MM.1S (cell line): ENCODE results near the gene CELF2.

Source experiments
- DNase-seq: peaks from one replicate; pipeline ENCODE4 v3.0.0-alpha.2; 2015
- H2AFZ ChIP-seq: fragments of 300-600 bp; sonication (generic); 2 replicates; pipeline ENCODE4 v1.6.0; 2016; ENCODE audit warnings: antibody characterized with exemption, low read length
- H3F3A ChIP-seq: fragments of 300-600 bp; sonication (generic); 2 replicates; pipeline ENCODE4 v1.6.1; 2016; ENCODE audit warnings: mild to moderate bottlenecking, antibody characterized with exemption, low read length, moderate library complexity, mixed read lengths; ENCODE audit not compliant: insufficient read depth
- H3K27ac ChIP-seq: fragments of 300-600 bp; sonication (generic); 2 replicates; pipeline ENCODE4 v1.5.1; 2016; ENCODE audit warnings: mild to moderate bottlenecking, low read length
- H3K27me3 ChIP-seq: fragments of 300-600 bp; sonication (generic); replicated peaks from 2 replicates; pipeline ENCODE4 v1.6.0; 2016; ENCODE audit warnings: low read length; ENCODE audit not compliant: insufficient read depth
- H3K36me3 ChIP-seq: fragments of 300-600 bp; sonication (generic); replicated peaks from 2 replicates; pipeline ENCODE4 v1.6.1; 2016; ENCODE audit warnings: mild to moderate bottlenecking, low read length, mixed read lengths; ENCODE audit not compliant: insufficient read depth
- H3K4me1 ChIP-seq: fragments of 300-600 bp; sonication (generic); 2 replicates; pipeline ENCODE4 v1.6.1; 2016; ENCODE audit warnings: low read length, mixed read lengths
- H3K4me2 ChIP-seq: fragments of 300-600 bp; sonication (generic); 2 replicates; pipeline ENCODE4 v1.6.0; 2016; ENCODE audit warnings: low read depth, low read length
- H3K4me3 ChIP-seq: fragments of 300-600 bp; sonication (generic); 2 replicates; pipeline ENCODE4 v1.5.1; 2016; ENCODE audit warnings: low read length, mixed read lengths
- H3K79me2 ChIP-seq: fragments of 300-600 bp; sonication (generic); 2 replicates; pipeline ENCODE4 v1.6.1; 2016; ENCODE audit warnings: mixed run types, low read length, mixed read lengths
- H3K9ac ChIP-seq: fragments of 300-600 bp; sonication (generic); 2 replicates; pipeline ENCODE4 v1.6.1; 2016; ENCODE audit warnings: low read length, mixed read lengths
- H3K9me2 ChIP-seq: fragments of 300-600 bp; sonication (generic); replicated peaks from 2 replicates; pipeline ENCODE4 v1.6.1; 2016; ENCODE audit warnings: mild to moderate bottlenecking, low read length, mixed read lengths; ENCODE audit not compliant: insufficient read depth
- H3K9me3 ChIP-seq: fragments of 300-600 bp; sonication (generic); replicated peaks from 2 replicates; pipeline ENCODE4 v1.6.1; 2016; ENCODE audit warnings: mild to moderate bottlenecking, low read length, mixed read lengths; ENCODE audit not compliant: insufficient read depth
- H4K20me1 ChIP-seq: fragments of 300-600 bp; sonication (generic); 2 replicates; pipeline ENCODE4 v1.6.1; 2016; ENCODE audit warnings: mild to moderate bottlenecking, low read length, moderate library complexity, mixed read lengths; ENCODE audit not compliant: insufficient read depth
- EZH2 ChIP-seq: fragments of 300-600 bp; sonication (generic); optimal IDR thresholded peaks from 2 replicates; pipeline ENCODE3; 2017; ENCODE audit warnings: low read depth, mild to moderate bottlenecking, antibody characterized with exemption, low read length, mixed read lengths
- EZH2phosphoT487 ChIP-seq: fragments of 300-600 bp; sonication (generic); IDR thresholded peaks from 2 replicates; pipeline ENCODE4 v1.6.1; 2018; ENCODE audit warnings: antibody characterized with exemption, low read length
- TF ChIP-seq, protein P1 (sequence below): fragments of 300-600 bp; sonication (generic); IDR thresholded peaks from 2 replicates; pipeline ENCODE4 v1.5.1; 2016; ENCODE audit warnings: antibody characterized with exemption, low read length, mixed read lengths

Gene CELF2

DNA sequence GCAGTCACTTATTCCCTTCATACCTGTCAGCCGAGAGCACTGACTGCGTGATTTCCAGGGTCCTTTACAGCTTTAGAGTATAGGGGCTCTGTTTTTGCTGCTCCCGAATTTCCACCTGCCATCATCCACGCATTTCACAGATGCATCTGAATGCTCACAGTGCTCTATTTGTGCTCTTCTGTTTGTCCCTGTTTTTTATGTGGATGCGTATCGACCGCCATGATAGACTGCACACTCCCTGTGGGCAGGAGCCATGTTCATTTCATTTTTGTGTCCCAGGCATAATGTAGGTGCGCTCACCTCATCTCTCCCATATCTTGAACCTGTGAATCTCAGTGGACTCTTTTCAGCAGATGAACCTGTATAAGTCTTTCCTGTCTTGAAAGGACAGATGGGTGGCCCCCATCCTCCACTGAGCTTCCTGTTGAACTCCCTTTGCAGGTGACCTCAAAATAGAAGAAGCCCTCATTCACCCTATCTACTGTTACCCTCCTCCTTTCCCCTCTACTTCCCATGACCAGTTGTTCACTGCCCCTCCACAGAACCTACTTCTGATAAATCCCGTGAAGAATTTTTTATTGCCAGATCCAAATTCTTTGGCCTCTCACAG lies 228.4 kb downstream of the CELF2 start:
- Histone ChIP-seq H3F3A (peaks cover 93% of the 10 kb centered on the region), H3K4me3 (peak overlapping the region; percentile 21), H3K27ac (peak overlapping the region; percentile 99), H3K9me3 (no peaks in the 10 kb centered on the region), H3K4me1 (peaks cover 96% of the 10 kb centered on the region), H3K9me2 (no peaks in the 10 kb centered on the region), H3K36me3 (peaks cover 11% of the 10 kb centered on the region; the same call in 1 of the 2 replicates), H4K20me1 (no peaks in the 10 kb centered on the region), H3K4me2 (peak overlapping the region; percentile 41), H3K9ac (peak overlapping the region; percentile 77), H3K79me2 (peaks cover 100% of the 10 kb centered on the region), H3K27me3 (no peaks in the 10 kb centered on the region), H2AFZ (no peak overlapping the region)
- peak; percentile 42 for DNase-seq
- no peak for TF ChIP-seq EZH2phosphoT487
- TF ChIP-seq EZH2: no peak
- TF ChIP-seq, protein P1, sequence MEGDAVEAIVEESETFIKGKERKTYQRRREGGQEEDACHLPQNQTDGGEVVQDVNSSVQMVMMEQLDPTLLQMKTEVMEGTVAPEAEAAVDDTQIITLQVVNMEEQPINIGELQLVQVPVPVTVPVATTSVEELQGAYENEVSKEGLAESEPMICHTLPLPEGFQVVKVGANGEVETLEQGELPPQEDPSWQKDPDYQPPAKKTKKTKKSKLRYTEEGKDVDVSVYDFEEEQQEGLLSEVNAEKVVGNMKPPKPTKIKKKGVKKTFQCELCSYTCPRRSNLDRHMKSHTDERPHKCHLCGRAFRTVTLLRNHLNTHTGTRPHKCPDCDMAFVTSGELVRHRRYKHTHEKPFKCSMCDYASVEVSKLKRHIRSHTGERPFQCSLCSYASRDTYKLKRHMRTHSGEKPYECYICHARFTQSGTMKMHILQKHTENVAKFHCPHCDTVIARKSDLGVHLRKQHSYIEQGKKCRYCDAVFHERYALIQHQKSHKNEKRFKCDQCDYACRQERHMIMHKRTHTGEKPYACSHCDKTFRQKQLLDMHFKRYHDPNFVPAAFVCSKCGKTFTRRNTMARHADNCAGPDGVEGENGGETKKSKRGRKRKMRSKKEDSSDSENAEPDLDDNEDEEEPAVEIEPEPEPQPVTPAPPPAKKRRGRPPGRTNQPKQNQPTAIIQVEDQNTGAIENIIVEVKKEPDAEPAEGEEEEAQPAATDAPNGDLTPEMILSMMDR: no peak

DNA sequence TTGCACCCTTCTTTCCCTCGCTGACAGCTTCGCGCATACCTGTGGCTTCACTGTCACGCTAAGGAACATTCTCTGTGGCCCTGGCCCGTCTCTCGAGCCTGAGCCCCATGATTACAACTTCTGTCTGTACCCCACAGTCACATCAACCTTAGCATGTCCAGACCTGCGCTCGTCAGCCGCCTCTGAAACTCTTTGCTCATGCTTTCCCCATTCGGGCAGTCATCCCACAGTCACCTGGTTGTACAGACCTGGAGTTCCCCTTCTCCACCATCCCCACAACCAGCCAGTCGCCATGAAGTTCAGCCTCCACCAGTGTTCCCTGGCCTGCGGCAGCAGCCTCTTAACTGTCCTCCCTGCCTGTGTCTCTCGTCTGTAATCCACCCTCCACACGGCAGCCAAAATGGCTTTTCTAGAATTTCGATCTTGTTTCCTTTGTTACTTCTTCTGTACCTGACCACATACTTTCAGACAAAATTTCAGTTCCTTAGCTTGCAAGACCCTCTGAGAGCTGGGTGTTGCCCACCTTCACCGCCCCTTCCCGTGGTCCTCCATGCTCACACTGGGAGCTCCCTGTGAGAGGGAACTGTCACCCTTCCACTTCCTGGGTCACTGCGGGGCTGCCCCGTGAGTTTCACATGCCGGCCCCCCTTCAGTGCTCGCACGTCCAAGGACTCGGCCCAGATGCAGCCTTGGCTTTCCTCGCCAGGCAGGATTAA lies 229.2 kb downstream of the CELF2 start:
- peak overlapping the region; percentile 99 for H3K27ac ChIP-seq
- no peaks in the 10 kb centered on the region for H3K27me3 ChIP-seq
- H3K9ac ChIP-seq: peak overlapping the region; percentile 77
- TF ChIP-seq, protein P1: no peak
- TF ChIP-seq EZH2 (no peak), EZH2phosphoT487 (no peak)
- H2AFZ ChIP-seq: no peak overlapping the region
- H4K20me1 ChIP-seq: no peaks in the 10 kb centered on the region
- H3K9me3 ChIP-seq: no peaks in the 10 kb centered on the region
- peaks cover 96% of the 10 kb centered on the region for H3K4me1 ChIP-seq
- no peaks in the 10 kb centered on the region for H3K9me2 ChIP-seq
- DNase-seq: peak; percentile 78
- peak overlapping the region; percentile 41 for H3K4me2 ChIP-seq
- H3K79me2 ChIP-seq: peaks cover 97% of the 10 kb centered on the region
- 0 out of 2 replicates have a peak overlapping the region, but pooled peaks have one; percentile 21 for H3K4me3 ChIP-seq
- H3F3A ChIP-seq: peaks cover 93% of the 10 kb centered on the region
- H3K36me3 ChIP-seq: peaks cover 11% of the 10 kb centered on the region; the same call in 1 of the 2 replicates

DNA sequence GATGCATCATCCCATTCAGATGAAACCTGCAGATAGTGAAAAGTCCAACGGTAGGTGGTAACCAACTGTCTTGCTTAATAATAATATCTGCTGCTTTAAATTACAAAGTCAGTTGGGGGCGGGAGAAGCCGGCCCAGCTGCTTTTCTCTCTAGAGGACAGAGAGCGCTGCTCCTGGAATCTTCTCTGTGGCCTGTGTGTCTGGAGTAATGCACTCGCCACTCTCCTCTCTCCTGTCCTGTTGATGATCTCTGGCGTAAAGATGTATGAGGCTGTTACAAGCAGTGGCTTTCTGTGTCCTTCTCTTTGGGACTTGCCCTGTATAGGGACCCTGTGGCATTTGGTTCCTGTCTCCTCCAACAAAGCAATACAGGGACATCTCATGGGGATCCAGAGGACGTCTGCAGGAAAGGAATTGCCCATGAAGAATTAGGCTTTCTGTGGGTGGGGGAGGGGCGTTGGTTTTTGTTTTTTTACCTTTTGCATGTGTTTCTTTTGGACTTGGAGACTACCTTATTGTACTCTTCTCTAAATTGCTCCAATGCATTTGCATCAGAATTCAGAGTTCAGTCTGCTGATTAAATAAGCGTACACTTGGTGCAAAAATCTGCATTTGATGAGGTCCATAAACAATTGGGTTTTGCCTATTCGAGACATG lies 231.6 kb downstream of the CELF2 start:
- Histone ChIP-seq H3F3A (peaks cover 94% of the 10 kb centered on the region), H3K4me2 (peak overlapping the region; percentile 12; the same call in 1 of the 2 replicates), H3K27me3 (no peaks in the 10 kb centered on the region), H3K9ac (no peak overlapping the region), H2AFZ (no peak overlapping the region), H3K79me2 (peaks cover 96% of the 10 kb centered on the region), H3K27ac (peak overlapping the region; percentile 99; the same call in 1 of the 2 replicates), H4K20me1 (no peaks in the 10 kb centered on the region), H3K9me3 (no peaks in the 10 kb centered on the region), H3K36me3 (peaks cover 12% of the 10 kb centered on the region; the same call in 1 of the 2 replicates), H3K9me2 (no peaks in the 10 kb centered on the region), H3K4me1 (peaks cover 97% of the 10 kb centered on the region), H3K4me3 (no peak overlapping the region)
- no peak for DNase-seq
- TF ChIP-seq EZH2phosphoT487 (no peak), EZH2 (no peak)
- TF ChIP-seq, protein P1: no peak
